ENCODE results near the gene APBB2. TPM values are rescaled to one million over a fixed set of nuclear protein-coding genes. Genes with fewer than 3 reads are reported as not detected.

The APBB2 gene
- total and polyA plus RNA-seq, 2 experiments from 2014 or later, result 35.8 to 74.8 TPM

GRCh38 chr4:40874331-40874730 lies 340.0 kb downstream of the APBB2 start:
- Mint-ChIP-seq H3K4me1 (peaks cover 16% of the 10 kb centered on the region), H3K9me3 (no peaks in the 10 kb centered on the region), H3K4me3 (no peak overlapping the region), H3K36me3 (ENCODE audit: low read depth) (no peaks in the 10 kb centered on the region), H3K27me3 (ENCODE audit: insufficient read depth, low read depth, poor library complexity) (peaks cover 7% of the 10 kb centered on the region), H3K27ac (no peak overlapping the region)
- no peak for TF ChIP-seq POLR2AphosphoS5 (IDR thresholded peaks at IDR 0.05; ENCODE audit: low read depth)
- TF ChIP-seq ETS1 (IDR thresholded peaks at IDR 0.05), result no peak
- TF ChIP-seq EZH2 (IDR thresholded peaks at IDR 0.05; ENCODE audit: low read depth, unreplicated experiment), result no peak
- no peak for TF ChIP-seq EZH2phosphoT487 (IDR thresholded peaks at IDR 0.05; ENCODE audit: unreplicated experiment)
- no peak for TF ChIP-seq REST (IDR thresholded peaks at IDR 0.05; ENCODE audit: unreplicated experiment)
- TF ChIP-seq CTCF (conservative IDR thresholded peaks at IDR 0.05; ENCODE audit: low read depth in 2 of 2), result no peak
- no peak for TF ChIP-seq CREB1 (CRISPR knock-in tag; IDR thresholded peaks at IDR 0.05; ENCODE audit: low read depth)
- no peak for TF ChIP-seq ZNF462 (CRISPR knock-in tag; IDR thresholded peaks at IDR 0.05)
- TF ChIP-seq JUNB (IDR thresholded peaks at IDR 0.05; ENCODE audit: unreplicated experiment), result no peak
- no peak for TF ChIP-seq STAT1 (IDR thresholded peaks at IDR 0.05; ENCODE audit: unreplicated experiment)
- TF ChIP-seq NANOG (IDR thresholded peaks at IDR 0.05; ENCODE audit: borderline replicate concordance), result no peak
- no peak for TF ChIP-seq ZNF114 (CRISPR knock-in tag; IDR thresholded peaks at IDR 0.05)
- no peak for TF ChIP-seq ZNF331 (CRISPR knock-in tag; IDR thresholded peaks at IDR 0.05; ENCODE audit: low read depth)
- H3K9me2 ChIP-seq (ENCODE audit: insufficient read depth), result no peaks in the 10 kb centered on the region
- no peak overlapping the region for H2AFZ ChIP-seq
- no peak overlapping the region for H3K27ac ChIP-seq (ENCODE audit: low read depth)
- H3K27me3 ChIP-seq (ENCODE audit: insufficient read depth), result no peaks in the 10 kb centered on the region
- no peak overlapping the region for H3K4me3 ChIP-seq
- H3K36me3 ChIP-seq (ENCODE audit: insufficient read depth), result no peaks in the 10 kb centered on the region; the same call in 1 of the 2 replicates
- DNase-seq (ENCODE audit: low spot score) (no peak), ATAC-seq (peak; percentile 47)
- no peaks in the 10 kb centered on the region for H3K79me2 ChIP-seq (replicated peaks; ENCODE audit: insufficient read depth)
- no peaks in the 10 kb centered on the region for H4K20me1 ChIP-seq (replicated peaks; ENCODE audit: insufficient read depth)
- no peaks in the 10 kb centered on the region for H3F3A ChIP-seq (replicated peaks; ENCODE audit: low read depth)
- H3K4me1 ChIP-seq (ENCODE audit: insufficient read depth), result peaks cover 10% of the 10 kb centered on the region; the same call in 1 of the 2 replicates
- H3K4me2 ChIP-seq, result peak overlapping the region; percentile 4; the same call in 1 of the 2 replicates
